IPS-18a (cell line): ENCODE measurements around the gene PHYKPL.

Experiments
- H3K27ac ChIP-seq: one replicate; pipeline ENCODE4 v1.5.1; 2013; ENCODE audit warnings: low read length
- H3K27me3 ChIP-seq: one replicate; pipeline ENCODE4 v1.6.1; 2013; ENCODE audit warnings: mild to moderate bottlenecking, low read length; ENCODE audit not compliant: control insufficient read depth, insufficient read depth
- H3K36me3 ChIP-seq: one replicate; pipeline ENCODE4 v1.6.1; 2013; ENCODE audit warnings: low read depth, low read length; ENCODE audit not compliant: control insufficient read depth
- H3K4me1 ChIP-seq: one replicate; pipeline ENCODE4 v1.6.1; 2013; ENCODE audit warnings: low read depth, low read length; ENCODE audit not compliant: control insufficient read depth
- H3K4me3 ChIP-seq: one replicate; pipeline ENCODE4 v1.5.1; 2013; ENCODE audit warnings: low read length
- H3K9ac ChIP-seq: one replicate; pipeline ENCODE4 v1.6.1; 2013; ENCODE audit warnings: mild to moderate bottlenecking, low read length, moderate library complexity
- H3K9me3 ChIP-seq: one replicate; pipeline ENCODE4 v1.6.1; 2013; ENCODE audit warnings: low read depth, low read length; ENCODE audit not compliant: control insufficient read depth

PHYKPL gene

GRCh38 chr5:178163772-178164735 lies 68.5 kb downstream of the PHYKPL start:
- H3K27me3 ChIP-seq = no peaks in the 10 kb centered on the region
- H3K4me1 ChIP-seq = no peaks in the 10 kb centered on the region
- H3K27ac ChIP-seq = no peak overlapping the region
- H3K4me3 ChIP-seq = peak overlapping the region; percentile 48
- H3K9me3 ChIP-seq = no peaks in the 10 kb centered on the region
- no peaks in the 10 kb centered on the region for H3K36me3 ChIP-seq
- H3K9ac ChIP-seq = no peak overlapping the region

- Histone ChIP-seq H3K27ac (no peak overlapping the region), H3K27me3 (no peaks in the 10 kb centered on the region), H3K9ac (no peak overlapping the region), H3K4me1 (no peaks in the 10 kb centered on the region), H3K36me3 (no peaks in the 10 kb centered on the region), H3K4me3 (no peak overlapping the region), H3K9me3 (no peaks in the 10 kb centered on the region)
These were observed 70.1 kb downstream of the PHYKPL start for GRCh38 chr5:178162481-178162880.

- Histone ChIP-seq H3K27ac (no peak overlapping the region), H3K4me1 (no peaks in the 10 kb centered on the region), H3K36me3 (no peaks in the 10 kb centered on the region), H3K4me3 (no peak overlapping the region), H3K9ac (no peak overlapping the region), H3K27me3 (no peaks in the 10 kb centered on the region), H3K9me3 (no peaks in the 10 kb centered on the region)
These were observed 72.4 kb downstream of the PHYKPL start for GRCh38 chr5:178160176-178160575.
